Activated CD4-positive, alpha-beta T cell treated with anti-CD3 and anti-CD28 coated beads, Interleukin-2, amount 50 U/mL, for 48 hours (primary cell): ENCODE data around the gene ATG101.
"Not testable (repeated sequence)": the region's sequence is repeated elsewhere in the genome, so short reads cannot be mapped to it uniquely, and the experiment has no call there.

ENCODE experiments used
- DNase-seq, 2 experiments: peaks; one replicate each; pipeline ENCODE4 v3.0.0-alpha.2; 2020

ATG101 gene

GRCh38 chr12:52116222-52117125 is 46.7 kb downstream of the ATG101 start:
- DNase-seq = peak; percentile 63 to 71

- DNase-seq = not testable (repeated sequence)
Measured at GRCh38 chr12:52117806-52118475, 48.2 kb downstream of the ATG101 start.

- DNase-seq = peak; percentile 45 to 49
Measured at GRCh38 chr12:52119398-52120254, 49.8 kb downstream of the ATG101 start.

GRCh38 chr12:52120951-52121823 is 51.4 kb downstream of the ATG101 start:
- no peak for DNase-seq

DNA sequence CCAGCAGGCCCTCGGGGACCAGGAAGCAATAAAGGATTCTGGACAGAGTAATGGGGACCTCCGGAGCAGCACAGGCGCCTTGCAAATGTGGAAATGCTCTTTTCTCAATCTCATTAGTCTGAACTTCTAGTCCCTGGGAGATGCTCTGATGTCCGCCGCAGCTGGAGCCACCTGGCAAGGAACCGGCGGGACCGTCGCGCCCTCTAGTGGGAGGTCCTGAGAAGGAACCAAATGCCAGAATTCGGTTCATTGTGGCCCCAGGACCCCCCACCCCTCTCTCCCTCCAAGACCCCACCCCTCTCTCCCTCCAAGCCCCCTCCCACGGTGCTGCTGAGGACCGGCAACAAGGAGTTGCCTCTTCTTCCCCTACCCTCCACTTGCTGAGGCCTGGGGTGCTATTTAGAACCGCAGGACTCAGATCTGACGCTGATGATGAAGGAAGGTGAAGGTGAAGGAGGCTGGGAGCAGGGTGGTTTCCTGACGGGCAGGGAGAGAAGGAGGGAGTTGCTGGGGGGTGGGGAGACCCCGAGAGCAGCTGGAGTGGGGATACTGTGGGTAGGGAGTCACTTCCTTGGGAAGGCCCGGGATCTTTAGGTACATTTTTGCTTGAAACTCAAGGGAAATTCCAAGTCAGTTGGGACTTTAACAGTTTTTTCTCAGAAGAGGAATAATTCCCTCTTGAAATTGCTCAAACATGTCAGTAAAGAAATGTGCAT is 52.2 kb downstream of the ATG101 start:
- peak; percentile 71 to 75 for DNase-seq

GRCh38 chr12:52122540-52122871 is 52.7 kb downstream of the ATG101 start:
- no peak for DNase-seq

DNA sequence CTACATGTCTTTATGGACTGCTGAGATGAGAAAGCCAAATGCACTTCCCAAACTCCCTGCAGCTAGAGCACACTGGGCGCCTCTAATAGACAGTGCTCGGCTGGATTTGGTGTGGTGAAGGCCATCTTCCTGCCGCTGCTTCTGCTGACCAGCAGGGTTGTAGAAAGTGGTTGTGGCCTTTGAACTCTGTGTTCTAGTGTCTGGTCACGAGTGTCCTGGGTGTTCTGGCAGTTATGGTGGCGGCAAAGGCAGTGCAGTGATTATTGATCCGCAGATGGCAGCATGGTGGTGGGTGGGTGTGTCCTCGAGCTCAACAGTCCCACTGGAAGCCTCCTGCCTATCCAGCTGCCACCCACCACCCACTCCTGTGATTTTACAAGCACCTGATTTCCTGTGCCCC is 53.1 kb downstream of the ATG101 start:
- no peak for DNase-seq

DNA sequence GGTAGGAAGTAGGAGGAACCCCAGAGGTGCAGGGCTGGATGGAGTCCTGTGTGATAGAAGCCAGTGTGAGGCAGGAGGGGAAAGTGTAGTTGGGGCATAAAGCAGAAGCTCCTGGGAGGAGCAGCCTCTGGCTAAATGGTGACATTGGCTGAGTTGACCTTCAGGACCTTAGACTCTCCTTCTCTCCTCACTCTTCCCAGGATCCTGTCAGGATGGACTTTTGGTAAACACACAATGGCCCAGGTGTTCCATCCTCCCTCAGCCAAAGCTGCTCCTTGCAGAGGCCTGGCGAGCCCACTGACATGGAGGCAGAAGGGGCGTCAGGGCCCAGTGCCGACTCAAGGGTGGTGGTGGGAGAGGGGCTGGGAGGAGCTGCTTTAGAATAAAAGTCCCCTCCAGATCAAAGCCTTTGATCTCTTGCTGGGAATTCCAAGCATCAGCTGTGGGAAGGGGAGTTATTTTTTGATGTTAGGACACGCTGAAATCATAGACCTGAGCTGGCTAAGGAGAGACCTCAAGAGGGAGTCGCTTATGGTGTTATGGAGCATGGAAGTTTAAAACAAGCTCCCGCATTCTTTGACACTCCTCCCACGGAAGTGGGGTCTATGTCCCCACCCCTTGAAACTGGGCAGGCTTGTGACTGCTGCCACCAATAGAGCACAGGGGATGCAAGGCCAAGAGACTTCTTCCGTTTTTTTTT is 53.9 kb downstream of the ATG101 start:
- no peak for DNase-seq

GRCh38 chr12:52125476-52125900 is 55.7 kb downstream of the ATG101 start:
- no peak for DNase-seq

DNA sequence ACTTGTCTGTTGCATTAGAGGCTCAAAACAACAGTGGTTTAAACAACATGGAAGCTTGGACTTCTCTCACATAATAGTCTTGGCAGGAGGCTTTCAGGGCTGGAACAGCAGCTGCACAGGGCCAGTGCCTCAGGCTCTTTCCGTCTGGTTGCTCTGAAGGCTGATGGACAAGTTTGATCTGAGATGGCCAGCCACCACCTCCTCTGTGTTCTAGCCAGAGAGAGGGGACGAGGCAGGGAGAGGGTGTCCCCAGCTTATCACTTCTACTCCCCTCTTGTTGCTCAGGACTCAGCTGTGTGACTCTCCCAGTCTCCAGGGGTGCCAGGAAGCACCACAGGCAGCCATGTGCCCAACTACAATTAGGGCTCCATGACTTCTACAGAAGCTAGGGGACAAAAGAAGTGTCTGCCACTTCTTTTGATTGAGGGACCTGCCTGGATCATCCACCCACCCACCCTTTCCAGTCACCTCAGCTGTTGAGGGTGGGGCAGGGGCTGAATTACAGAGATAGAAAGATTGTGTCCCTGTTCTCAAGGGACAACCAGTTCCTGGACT is 56.3 kb downstream of the ATG101 start:
- no peak for DNase-seq
